ENCODE results near the gene HLA-DQB1.

HLA-DQB1 gene

GRCh38 chr6:32623693-32624092 lies 42.8 kb downstream of the HLA-DQB1 start:
- DNase-seq, result no peak

DNA sequence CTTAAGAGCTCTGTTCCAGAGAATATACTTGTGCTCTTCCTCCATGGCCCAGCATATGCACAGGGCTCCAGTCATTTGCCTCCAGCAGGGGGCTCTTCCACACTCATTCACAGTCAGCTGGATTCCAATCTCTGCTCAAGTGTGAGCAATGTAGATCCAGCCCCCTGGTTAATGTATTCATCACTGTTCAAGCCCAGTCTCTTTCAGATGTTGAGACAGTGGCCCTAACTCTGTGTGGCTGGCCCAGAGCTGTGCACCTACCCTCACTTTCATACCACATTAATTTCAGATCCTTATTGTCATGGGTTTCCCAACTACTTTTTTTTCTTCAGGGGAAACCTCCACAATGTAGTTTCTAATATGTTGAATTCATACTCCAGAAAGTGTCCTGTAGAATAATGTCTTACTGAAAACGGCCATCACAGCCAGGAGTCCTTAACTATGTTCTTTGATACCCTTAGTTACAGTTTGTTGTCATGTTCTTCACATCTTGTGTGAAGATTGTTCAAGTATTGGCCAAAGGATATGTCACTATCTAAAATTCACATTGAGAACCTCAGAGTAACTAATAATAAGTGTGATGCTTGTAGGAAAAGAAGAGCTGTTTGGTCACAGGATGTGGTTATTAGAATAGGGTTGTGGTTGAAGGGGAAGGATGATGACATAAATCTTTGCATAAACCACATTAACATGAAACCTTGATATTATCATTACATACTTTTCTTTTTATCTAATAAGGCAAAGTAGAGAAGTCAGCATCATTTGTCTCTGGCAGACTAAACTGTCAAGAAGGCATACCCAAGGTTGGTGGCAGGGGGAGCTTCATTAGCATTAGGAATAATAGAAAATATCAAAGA lies 43.7 kb downstream of the HLA-DQB1 start:
- DNase-seq, result peak; percentile 49

GRCh38 chr6:32621372-32621771 lies 45.1 kb downstream of the HLA-DQB1 start:
- no peak for DNase-seq

- DNase-seq, result no peak
These were observed 48.7 kb downstream of the HLA-DQB1 start for GRCh38 chr6:32617751-32618150.

DNA sequence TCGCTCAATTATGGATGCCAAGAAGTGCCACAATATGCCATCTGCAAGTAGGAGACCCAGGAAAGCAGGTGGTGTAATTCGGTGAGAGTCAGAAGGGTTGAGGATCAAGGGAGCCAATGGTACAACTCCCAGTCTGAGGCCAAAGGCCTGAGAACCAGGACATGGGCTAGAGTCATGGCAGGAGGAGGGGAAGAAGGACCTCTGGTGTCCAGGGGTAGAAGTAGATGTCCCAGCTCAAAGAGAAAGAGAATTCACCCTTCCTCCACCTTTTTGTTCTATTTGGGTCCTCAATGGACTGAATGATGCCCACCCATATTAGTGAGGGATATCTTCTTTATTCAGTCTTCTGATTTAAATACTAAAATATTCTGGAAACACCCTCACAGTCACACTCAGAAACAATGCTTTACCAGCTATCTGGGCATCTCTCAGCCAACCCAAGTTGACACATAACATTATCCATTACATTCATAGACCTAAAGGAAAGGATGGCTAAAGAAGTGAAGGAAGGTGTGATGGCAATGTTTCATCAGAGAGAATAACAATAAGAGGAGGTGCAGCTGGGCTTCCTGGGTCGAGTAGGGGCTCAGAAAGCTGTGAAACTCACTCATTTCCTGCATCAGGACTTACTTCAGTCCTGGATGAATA lies 50.4 kb downstream of the HLA-DQB1 start:
- no peak for DNase-seq

GRCh38 chr6:32614366-32615081 lies 51.9 kb downstream of the HLA-DQB1 start:
- no peak for DNase-seq

- DNase-seq, result no peak
These were observed 53.0 kb downstream of the HLA-DQB1 start for GRCh38 chr6:32613475-32613874.

GRCh38 chr6:32610682-32611296 lies 55.7 kb downstream of the HLA-DQB1 start:
- no peak for DNase-seq

DNA sequence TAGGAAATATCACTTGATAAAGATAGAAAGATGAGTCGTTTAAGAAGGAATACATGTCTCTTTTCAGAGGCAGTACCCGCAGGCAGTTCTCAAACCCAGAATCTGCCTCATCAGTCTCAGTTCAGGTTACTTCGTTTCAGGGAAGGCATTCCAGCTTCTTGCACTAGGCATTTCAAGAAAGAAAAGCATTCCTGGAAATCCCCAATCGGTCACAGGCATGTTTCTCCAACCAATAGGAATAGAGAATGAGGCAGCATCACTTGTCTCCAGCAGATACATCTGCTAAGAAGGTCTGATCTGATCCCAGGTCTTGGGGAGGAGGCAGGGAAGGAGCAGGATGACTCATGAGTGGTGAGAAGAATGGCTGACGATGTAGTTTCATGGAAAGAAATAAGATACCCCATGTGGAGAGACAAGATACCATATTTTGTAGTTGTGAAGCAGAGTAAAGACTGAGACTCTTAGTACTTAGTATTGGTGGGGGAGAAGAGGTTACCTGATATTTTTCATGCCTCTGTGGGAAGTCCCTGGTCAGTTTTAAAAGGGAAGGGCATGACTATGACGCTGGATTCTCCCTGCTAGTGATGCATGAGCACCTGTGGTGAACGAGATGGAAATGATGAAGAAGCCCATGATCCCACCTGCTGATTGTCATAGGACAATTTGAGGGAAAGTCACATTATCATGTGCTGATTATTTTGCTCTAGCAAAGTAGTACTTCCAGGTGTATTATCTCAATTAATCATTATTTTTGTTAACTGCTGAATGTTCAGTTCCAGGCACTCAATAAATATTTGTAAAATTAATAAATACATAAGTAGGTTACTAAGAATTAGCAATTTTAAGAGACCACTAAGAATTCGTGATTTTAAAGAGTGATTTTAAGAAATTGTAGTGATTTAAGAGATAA lies 56.5 kb downstream of the HLA-DQB1 start:
- DNase-seq, result peak; percentile 39
